ENCODE measurements around the gene CHI3L2.
A peak's percentile ranks its signal among the peaks of the same experiment; 100 is the strongest.

The CHI3L2 gene

DNA sequence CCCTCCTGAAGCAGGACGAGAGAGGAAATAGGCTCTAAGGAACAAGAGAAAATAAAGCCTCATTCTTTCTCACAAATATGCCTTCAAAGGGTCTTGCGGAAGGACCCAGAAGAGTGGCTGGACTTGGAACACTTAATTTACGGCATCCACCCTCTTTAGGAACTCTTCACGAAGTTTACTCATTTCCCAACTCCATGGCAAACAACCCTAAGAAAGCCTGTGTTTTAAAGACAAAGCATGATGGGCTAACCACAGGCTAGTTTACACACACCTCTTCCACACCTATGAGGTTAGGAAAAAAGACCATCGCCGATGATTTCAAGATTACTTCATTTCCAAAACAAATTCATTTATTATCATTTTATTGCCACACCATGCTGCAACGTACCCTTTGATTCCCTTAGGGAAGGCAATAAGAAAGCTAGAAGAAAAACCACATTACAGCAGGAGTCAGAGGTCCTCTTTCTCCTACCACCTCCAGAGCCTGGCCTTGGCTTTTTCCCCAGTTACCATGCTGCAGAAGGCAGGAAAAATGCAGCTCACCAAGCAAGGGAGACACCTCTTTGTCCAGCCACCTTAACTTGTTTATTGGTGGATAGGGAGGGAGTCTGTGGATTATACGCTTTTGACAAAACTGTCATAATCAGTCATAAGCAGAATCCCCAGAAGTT, 29.6 kb downstream of the CHI3L2 start:
- no peak for DNase-seq

DNA sequence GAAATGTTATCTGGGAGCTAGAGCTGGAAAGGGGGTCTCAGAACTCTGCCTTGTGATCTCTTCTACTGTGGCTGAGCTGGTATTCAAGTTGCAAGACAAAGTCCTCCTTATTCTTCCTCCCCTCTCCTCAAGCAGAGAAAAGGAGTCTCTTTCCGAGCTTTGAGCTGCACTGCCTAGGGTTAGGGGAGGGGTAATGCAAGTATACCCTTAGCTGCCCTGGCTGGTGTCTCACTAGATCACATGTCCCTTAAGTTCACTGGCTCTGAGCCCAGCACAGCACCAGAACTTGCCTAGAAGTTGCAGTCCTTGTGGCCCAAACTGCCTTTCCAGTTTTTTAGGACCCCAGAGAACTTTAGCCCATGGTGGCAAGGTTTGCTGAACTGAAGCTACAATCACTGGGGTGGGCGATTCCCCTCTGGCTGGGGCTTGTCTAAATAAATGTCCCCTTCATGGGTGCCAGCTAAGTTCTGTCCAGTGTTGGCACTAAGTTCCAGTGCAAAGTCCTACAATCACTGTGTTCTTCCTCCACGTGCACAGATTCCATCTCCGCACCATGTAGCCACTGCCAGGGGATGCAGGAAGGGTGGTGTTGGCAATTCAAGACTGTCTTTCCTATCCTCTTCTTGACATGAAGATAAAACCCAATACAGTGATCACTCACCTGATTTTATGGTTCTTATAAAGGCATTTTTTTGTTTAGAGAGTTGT, 40.4 kb downstream of the CHI3L2 start:
- DNase-seq, result no peak

GRCh38 chr1:111269825-111270406, 42.4 kb downstream of the CHI3L2 start:
- no peak for DNase-seq

DNA sequence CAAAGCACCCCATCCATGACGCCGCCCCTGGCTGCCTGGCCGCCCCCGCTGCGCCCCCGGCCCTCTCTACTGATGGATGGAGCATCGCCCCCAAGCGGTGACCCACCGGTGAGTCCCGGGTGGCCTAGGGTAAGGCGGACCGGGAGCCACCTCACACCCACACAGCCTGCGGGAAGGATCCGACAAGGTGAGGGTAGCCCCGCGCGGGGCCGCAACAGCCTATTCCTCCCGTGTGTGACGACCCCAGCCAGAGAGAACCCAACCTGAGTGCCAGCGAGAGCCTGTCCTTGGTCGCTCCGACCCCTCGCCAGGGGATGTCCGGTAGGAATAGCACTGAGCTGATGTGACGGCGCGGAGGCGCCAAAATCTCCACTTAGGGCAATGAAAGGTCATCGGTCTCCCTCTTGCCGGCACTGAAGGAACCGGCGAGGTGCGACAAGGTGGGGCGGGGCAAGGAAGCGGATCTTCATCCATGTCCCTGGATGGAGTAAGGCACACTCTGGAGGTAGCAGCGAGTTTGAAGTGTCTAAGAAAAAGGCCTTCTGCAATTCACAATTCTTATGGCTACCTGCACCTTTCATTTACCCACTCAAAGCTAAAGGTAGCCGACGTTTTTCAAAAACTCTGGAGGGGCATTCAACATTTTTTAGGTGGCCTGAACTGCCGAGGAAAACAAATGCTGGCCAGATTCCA, 43.4 kb downstream of the CHI3L2 start:
- DNase-seq, result no peak

- no peak for DNase-seq
Observed at GRCh38 chr1:111271464-111271801, 43.9 kb downstream of the CHI3L2 start.

- no peak for DNase-seq
Observed at GRCh38 chr1:111272081-111272480, 44.6 kb downstream of the CHI3L2 start.

DNA sequence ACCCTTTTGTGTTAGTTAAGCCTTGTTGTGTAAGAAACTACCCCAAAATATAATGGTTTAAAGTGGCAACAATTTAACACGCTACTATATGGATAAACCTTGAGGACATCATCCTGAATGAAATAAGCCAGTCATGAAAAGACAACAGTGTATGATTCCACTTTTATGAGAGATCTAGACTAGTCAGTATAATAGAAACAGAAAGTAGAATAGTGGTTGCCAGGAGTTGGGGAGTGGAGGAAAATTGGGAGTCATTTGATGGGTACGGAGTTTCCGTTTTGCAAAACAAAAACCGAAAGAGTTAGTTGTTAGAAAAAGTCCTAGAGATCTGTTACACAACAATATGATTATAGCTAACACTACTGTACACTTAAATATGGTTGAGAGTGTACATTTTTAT, 47.1 kb downstream of the CHI3L2 start:
- no peak for DNase-seq

DNA sequence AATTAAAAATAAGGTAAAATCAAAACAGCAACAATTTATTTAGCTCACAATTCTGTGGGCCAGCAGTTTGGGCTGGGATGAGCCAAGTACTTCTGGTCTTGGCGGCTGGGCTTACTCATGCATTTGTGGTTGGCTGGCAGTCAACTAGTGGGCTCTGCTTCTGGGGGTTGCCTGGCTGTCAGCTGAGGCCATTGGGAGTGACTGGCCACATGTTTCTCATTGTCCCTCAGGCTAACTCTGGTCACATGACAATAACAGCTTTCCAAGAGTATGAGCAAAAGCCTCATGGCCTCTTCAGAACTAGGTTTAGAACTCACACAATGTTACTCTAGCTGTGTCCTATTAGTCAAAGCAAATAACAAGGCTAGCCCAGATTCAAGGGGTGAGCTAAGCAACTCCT, 47.6 kb downstream of the CHI3L2 start:
- DNase-seq, result no peak

GRCh38 chr1:111275780-111276433, 48.4 kb downstream of the CHI3L2 start:
- no peak for DNase-seq

DNA sequence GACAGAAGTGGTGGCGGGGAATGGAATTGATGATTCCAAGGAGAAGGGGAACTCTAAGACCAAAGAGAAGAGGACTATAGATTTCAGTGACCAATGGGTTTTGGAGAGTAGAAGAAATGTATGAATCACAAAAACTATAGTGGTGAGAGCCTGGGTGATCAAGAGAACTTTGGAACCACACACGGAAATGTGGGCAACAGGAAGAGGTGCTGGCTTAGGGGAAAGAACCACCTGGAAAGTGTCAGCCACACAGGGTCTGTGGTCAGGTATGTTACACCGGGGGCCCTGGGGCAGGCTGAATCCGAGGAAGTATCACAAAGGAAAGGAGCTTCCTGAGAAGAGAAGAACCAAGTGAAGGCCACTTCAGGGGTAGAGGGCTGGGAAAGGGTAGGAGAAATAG, 51.6 kb downstream of the CHI3L2 start:
- no peak for DNase-seq

DNA sequence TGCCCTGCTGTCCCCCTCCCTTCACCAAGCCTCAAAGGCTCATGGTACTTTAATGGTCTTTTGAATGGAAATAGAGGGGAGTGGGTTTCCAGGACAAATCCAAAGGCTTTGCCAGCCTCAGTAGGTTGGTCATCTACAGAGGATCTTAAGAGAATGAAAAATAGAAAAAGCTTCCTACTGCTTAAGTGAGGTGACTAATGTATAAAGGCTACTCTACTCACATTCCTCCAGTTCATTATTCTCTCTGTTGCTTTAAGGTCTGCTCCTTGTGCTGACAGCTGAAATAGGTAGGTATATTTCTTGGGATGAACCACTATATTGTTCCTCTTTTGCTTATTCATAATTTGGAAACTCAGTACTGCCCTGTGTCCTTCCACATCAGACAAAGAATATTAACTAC, 52.8 kb downstream of the CHI3L2 start:
- DNase-seq, result no peak

DNA sequence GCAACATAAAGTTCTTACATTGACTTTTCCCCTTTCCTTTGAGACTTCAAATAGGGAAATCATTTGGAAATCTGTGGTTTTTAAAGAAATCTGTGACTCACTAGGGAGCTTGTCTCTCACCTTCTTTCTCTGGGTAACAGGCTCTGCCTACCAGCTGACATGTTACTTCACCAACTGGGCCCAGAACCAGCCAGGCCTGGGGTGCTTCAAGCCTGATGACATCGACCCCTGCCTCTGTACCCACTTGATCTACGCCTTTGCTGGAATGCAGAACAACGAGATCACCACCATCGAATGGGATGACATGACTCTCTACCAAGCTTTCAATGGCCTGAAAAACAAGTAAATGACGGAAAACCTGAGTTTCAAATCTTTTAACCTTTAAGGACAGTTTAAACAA, 53.9 kb downstream of the CHI3L2 start:
- no peak for DNase-seq

DNA sequence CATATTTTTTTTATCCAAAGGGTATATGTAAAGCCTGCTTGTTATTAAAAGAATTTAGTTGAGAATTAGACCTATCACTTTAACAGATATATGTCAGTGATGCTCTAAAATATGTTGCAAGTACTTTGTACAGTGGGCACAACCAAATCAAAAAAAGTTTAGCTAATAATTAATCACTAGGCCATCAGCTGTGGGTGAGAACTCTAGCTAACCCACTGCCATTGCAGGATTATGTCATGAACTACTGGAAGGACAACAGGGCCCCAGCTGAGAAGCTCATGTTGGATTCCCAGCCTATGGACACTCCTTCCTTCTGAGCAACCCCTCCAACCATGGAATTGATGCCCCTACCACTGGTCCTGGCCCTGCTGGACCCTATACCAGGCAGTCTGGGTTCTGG, 56.3 kb downstream of the CHI3L2 start:
- DNase-seq, result no peak

- no peak for DNase-seq
Observed at GRCh38 chr1:111285879-111286278, 58.4 kb downstream of the CHI3L2 start.

DNA sequence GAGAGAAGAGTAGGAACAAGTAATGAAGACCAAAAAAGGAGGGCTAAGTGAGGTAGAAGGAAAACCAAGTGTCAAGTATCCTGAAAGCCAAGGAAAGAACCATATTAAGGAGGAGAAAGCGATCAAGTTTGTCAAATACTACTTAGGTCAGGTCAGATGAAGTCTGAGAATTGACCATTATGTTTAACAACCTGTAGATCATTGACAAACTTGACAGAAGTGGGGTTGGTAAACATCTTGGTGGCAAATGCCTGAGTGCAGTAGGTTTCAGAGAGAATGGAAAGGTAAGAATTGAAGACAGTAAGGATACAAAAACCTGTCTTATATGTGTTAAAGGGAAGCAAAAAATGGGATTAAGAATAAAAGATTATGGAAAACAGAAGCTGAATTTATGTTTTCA, 59.4 kb downstream of the CHI3L2 start:
- DNase-seq, result no peak

- DNase-seq, result no peak
Observed at GRCh38 chr1:111289371-111289770, 61.9 kb downstream of the CHI3L2 start.

DNA sequence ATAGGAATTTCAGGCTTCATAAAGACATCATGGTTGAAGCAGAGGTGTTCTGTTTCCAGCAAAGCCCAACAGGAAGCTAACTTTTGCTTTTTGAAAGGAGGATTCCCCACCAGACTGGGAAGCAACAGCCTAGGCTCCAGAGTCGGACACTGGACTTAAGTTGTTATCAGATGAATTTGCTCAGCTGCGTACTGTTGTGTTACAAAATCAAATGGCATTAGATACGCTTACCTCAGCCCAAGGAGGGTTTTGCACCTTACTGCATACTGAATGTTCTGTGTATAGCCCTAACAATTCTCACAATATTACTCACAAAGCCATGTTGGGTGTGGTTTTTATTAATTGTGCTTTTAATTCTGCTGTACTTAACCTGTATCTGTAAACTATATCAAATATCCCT, 62.6 kb downstream of the CHI3L2 start:
- no peak for DNase-seq

GRCh38 chr1:111290630-111291029, 63.1 kb downstream of the CHI3L2 start, which contains the start of gene CHIA:
CHIA (plus strand) TSS chr1:111290851; CDS start chr1:111310468, 19,617 bp downstream.
- DNase-seq, result peak; percentile 93

Measured in NCI-H1092 (cell line).